ENCODE data around the gene BSG. TPM values are rescaled to one million over a fixed set of nuclear protein-coding genes. Genes with fewer than 3 reads are reported as not detected.
A peak's percentile ranks its signal among the peaks of the same experiment; 100 is the strongest.

BSG gene
- total RNA-seq, 4 donors from 2014 or later, result 303 to 400 (median 324) TPM

DNA sequence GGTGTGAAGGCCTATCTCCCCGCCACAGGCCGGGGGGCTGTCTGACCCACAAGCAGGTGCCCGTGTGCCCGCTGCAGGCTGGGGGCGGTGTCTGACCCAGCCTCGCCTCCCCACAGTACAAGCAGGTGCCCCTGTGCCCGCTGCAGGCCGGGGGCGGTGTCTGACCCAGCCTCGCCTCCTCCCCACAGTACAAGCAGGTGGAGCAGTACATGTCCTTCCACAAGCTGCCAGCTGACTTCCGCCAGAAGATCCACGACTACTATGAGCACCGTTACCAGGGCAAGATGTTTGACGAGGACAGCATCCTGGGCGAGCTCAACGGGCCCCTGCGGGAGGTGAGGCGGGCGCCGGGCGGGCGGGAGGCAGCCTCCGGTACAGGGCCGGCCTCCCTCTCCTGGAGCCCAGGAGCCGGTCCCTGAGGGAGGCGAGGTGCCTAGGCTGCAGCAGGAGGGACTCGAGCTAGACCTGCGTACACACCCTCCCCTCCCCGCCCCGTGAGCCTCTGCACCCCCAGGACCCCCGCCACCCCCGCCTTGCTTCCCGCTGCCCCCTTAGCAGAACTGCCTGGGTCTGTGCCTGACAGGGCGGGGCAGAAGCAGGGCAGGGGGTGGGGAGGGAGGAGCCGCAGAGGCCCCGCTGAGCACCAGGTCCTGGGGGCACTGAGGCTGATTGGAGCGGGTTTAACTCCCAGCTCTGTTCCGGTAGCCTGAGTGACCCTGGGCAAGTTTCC is 37.8 kb downstream of the BSG start:
- Histone ChIP-seq H3K9me3 (no peaks in the 10 kb centered on the region), H3K27ac (peak overlapping the region in 3 of 4 donors; percentile 58 to 84 (median 60)), H3K27me3 (peaks cover 0 to 14% of the 10 kb centered on the region in 2 donors), H3K4me3 (peak overlapping the region in 3 of 4 donors; percentile 27 to 42 (median 31)), H3K36me3 (no peaks in the 10 kb centered on the region), H3K4me1 (peaks cover 0 to 37% (median 22%) of the 10 kb centered on the region in 4 donors)
- TF ChIP-seq POLR2A (IDR thresholded peaks at IDR 0.05), result no peak
- no peak for TF ChIP-seq EP300 (IDR thresholded peaks at IDR 0.05)
- 40 to 69% methylated on average over 14 to 27 of the region's 38 CpGs for WGBS, 2 donors
- DNase-seq (ENCODE audit: low spot score in 2 of 2), result no peak

DNA sequence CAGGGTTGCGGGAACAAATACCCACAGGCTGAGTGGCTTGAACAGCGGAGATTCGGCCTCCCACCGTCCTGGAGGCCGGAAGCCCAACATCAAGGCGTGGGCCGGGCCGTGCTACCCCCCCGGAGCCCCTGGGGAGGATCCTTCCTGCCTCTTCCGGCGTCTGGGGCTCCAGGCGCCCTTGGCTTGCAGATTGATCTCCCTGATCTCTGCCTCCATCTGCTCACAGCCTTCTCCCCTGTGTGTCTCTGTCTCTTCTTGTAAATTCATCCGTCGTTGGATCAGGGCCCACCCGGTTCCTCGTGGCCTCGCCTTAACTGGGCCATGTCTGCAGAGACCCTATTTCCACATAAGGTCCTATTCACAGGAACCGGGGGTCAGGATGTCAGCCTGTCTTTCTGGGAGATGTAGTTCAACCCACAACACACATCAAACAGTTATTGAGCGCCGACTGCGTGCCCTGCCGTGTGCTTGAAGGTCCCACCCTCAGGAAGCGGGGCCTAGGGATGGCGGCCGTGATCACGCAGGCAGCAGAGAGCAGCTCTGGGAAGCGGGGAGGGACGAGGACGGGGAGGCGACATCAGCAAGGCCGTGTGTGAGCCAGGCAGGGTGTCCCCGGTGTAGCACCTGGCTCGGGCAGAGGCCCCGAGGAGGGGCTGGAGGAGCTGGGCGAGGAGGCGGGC is 38.5 kb downstream of the BSG start:
- Histone ChIP-seq H3K9me3 (no peaks in the 10 kb centered on the region), H3K27ac (peak overlapping the region in 3 of 4 donors; percentile 58 to 84 (median 60)), H3K36me3 (no peaks in the 10 kb centered on the region), H3K27me3 (peaks cover 0 to 17% of the 10 kb centered on the region in 2 donors), H3K4me3 (peak overlapping the region in 3 of 4 donors; percentile 27 to 42 (median 31)), H3K4me1 (peaks cover 0 to 37% (median 22%) of the 10 kb centered on the region in 4 donors)
- peak; percentile 43 to 61 for DNase-seq (ENCODE audit: low spot score in 2 of 2)
- 15 to 23% methylated on average over 33 to 36 of the region's 36 CpGs for WGBS, 2 donors
- TF ChIP-seq, protein P1, sequence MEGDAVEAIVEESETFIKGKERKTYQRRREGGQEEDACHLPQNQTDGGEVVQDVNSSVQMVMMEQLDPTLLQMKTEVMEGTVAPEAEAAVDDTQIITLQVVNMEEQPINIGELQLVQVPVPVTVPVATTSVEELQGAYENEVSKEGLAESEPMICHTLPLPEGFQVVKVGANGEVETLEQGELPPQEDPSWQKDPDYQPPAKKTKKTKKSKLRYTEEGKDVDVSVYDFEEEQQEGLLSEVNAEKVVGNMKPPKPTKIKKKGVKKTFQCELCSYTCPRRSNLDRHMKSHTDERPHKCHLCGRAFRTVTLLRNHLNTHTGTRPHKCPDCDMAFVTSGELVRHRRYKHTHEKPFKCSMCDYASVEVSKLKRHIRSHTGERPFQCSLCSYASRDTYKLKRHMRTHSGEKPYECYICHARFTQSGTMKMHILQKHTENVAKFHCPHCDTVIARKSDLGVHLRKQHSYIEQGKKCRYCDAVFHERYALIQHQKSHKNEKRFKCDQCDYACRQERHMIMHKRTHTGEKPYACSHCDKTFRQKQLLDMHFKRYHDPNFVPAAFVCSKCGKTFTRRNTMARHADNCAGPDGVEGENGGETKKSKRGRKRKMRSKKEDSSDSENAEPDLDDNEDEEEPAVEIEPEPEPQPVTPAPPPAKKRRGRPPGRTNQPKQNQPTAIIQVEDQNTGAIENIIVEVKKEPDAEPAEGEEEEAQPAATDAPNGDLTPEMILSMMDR (IDR thresholded peaks at IDR 0.05), result no peak
- TF ChIP-seq EP300 (IDR thresholded peaks at IDR 0.05) (no peak), POLR2A (IDR thresholded peaks at IDR 0.05) (no peak)

DNA sequence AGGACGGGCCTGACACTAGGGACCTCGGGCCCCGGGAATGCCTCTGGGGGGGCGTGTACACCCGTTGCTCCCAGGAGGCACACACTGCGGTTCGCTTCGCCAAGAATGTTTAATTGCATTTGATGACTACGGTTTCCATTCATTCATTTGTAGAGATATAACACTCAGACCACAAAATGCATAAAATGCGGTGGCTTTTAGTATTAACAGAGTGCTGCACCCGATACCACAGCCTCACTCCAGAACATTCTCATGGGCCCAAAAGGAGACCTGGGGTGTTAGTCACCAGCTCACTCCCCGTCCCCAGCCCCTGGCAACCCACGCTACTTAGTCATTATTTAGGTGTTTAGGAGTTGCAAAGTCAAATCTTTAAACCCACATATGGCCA is 39.1 kb downstream of the BSG start:
- Histone ChIP-seq H3K27me3 (peaks cover 0 to 17% of the 10 kb centered on the region in 2 donors), H3K27ac (peak overlapping the region in 3 of 4 donors; percentile 58 to 84 (median 60)), H3K36me3 (no peaks in the 10 kb centered on the region), H3K4me3 (peak overlapping the region in 1 of 4 donors; percentile 31), H3K9me3 (no peaks in the 10 kb centered on the region), H3K4me1 (peaks cover 0 to 40% (median 22%) of the 10 kb centered on the region in 4 donors)
- WGBS, 2 donors, result 36 to 38% methylated on average over 13 of the region's 13 CpGs
- TF ChIP-seq, protein P1 (IDR thresholded peaks at IDR 0.05), result no peak
- no peak for TF ChIP-seq POLR2A (IDR thresholded peaks at IDR 0.05)
- TF ChIP-seq EP300 (IDR thresholded peaks at IDR 0.05), result no peak
- DNase-seq (ENCODE audit: low spot score in 2 of 2), result no peak

DNA sequence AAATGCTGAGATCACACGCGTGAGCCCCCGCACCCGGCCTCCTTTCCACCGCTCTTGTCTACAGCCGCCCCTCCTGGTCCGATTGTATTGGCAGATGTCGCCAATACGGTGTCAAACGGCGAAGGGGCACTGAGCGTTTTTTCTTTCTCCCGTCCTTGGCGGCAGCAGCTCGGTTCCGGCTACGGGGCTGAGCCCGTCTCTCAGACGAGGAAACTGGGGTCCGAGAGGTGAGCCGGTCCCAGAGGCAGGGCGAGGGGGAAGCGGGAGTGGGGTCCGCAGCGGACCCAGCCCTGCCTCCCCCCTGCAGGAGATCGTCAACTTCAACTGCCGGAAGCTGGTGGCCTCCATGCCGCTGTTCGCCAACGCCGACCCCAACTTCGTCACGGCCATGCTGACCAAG is 40.5 kb downstream of the BSG start:
- no peak for TF ChIP-seq POLR2A (IDR thresholded peaks at IDR 0.05)
- TF ChIP-seq, protein P1 (IDR thresholded peaks at IDR 0.05), result no peak
- no peak for TF ChIP-seq EP300 (IDR thresholded peaks at IDR 0.05)
- no peak overlapping the region for H3K27ac ChIP-seq
- peaks cover 0 to 26% of the 10 kb centered on the region in 2 donors for H3K27me3 ChIP-seq
- H3K36me3 ChIP-seq, result peaks cover 0 to 13% (median 0%) of the 10 kb centered on the region in 3 donors
- H3K9me3 ChIP-seq, result no peaks in the 10 kb centered on the region
- no peak for DNase-seq (ENCODE audit: low spot score in 2 of 2)
- 91 to 94% methylated on average over 33 of the region's 33 CpGs for WGBS, 2 donors
- H3K4me3 ChIP-seq, result no peak overlapping the region
- peaks cover 0 to 45% (median 22%) of the 10 kb centered on the region in 4 donors for H3K4me1 ChIP-seq

DNA sequence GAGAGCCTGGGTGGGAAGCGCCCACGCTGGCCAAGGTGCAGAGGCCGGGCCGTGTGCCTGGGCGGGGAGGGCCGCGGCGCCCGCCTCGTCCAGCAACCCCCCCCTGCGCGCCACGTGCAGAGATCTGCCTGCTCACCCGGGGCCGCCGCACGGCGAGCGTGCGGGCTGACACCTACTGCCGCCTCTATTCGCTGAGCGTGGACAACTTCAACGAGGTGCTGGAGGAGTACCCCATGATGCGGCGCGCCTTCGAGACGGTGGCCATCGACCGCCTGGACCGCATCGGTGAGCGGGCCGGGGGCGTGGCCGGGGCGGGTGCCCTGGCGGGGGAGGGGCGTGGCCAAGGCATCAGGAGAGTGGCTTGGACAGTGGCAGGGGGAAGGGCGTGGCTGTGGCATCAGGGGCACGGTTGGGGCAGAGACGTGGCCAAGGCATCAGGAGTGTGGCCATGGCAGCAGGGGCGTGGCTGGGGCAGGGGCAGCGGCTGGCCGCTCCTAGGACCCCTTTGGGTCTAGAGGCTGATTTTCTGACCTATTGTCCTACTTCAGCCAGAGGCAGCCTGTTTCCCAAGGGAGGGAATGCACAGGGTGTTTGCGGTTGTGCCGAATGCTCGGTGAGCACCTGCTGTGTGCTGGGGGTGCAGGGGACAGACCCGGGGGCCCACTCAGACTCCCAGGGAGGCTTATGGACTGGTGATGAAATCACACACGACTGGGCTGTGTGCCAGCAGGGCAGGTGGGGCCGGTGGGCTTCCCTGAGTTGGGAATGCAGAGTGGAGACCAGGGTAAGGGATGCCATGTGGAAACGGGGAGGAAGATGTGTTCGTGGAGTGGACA is 41.6 kb downstream of the BSG start:
- TF ChIP-seq EP300 (IDR thresholded peaks at IDR 0.05) (no peak), POLR2A (IDR thresholded peaks at IDR 0.05) (no peak)
- TF ChIP-seq, protein P1 (IDR thresholded peaks at IDR 0.05), result no peak
- Histone ChIP-seq H3K4me3 (no peak overlapping the region), H3K36me3 (peaks cover 0 to 23% (median 10%) of the 10 kb centered on the region in 3 donors), H3K27ac (no peak overlapping the region), H3K4me1 (peaks cover 0 to 37% (median 21%) of the 10 kb centered on the region in 4 donors), H3K27me3 (peaks cover 0 to 26% of the 10 kb centered on the region in 2 donors), H3K9me3 (no peaks in the 10 kb centered on the region)
- DNase-seq (ENCODE audit: low spot score in 2 of 2), result no peak
- WGBS, 2 donors, result 88 to 92% methylated on average over 44 to 47 of the region's 54 CpGs
